GM10248 (cell line): ENCODE results near the gene MAGEB1.

Experiments used
- CTCF ChIA-PET: fragments of 300-600 bp; sonication (Branson Sonifier 250); formaldehyde crosslinking; extraction: SDS; loops from one replicate; lab custom pipeline; 2021; ENCODE audit warnings: antibody characterized with exemption; lab: Yijun Ruan, JAX
- POLR2A ChIA-PET: fragments of 350-650 bp; sonication (Branson Sonifier 250); formaldehyde crosslinking; extraction: SDS; loops from one replicate; lab custom pipeline; 2020; ENCODE audit warnings: antibody characterized with exemption; lab: Yijun Ruan, JAX
- DNase-seq: peaks from one replicate; pipeline ENCODE4 v3.0.0; 2012; ENCODE audit errors: extremely low spot score
- CTCF ChIP-seq: IDR thresholded peaks from 2 replicates; pipeline ENCODE4 v1.5.1; 2012; ENCODE audit warnings: mild to moderate bottlenecking, low read depth; ENCODE audit errors: extremely low read depth, missing control alignments, control extremely low read depth

MAGEB1 gene

GRCh38 chrX:30280428-30280827 lies 33.5 kb downstream of the MAGEB1 start:
- no peak for DNase-seq
- ChIA-PET CTCF (interaction anchor here (1.1 kb wide), 1 partner anchor 15 kb away, joined by 3 read pairs; no protein-coding TSS in a partner anchor), POLR2A (no interaction called here)
- no peak for TF ChIP-seq CTCF

- ChIA-PET CTCF (no interaction called here), POLR2A (no interaction called here)
- TF ChIP-seq CTCF: no peak
- no peak for DNase-seq
Observed at GRCh38 chrX:30282527-30282926, 35.6 kb downstream of the MAGEB1 start.

DNA sequence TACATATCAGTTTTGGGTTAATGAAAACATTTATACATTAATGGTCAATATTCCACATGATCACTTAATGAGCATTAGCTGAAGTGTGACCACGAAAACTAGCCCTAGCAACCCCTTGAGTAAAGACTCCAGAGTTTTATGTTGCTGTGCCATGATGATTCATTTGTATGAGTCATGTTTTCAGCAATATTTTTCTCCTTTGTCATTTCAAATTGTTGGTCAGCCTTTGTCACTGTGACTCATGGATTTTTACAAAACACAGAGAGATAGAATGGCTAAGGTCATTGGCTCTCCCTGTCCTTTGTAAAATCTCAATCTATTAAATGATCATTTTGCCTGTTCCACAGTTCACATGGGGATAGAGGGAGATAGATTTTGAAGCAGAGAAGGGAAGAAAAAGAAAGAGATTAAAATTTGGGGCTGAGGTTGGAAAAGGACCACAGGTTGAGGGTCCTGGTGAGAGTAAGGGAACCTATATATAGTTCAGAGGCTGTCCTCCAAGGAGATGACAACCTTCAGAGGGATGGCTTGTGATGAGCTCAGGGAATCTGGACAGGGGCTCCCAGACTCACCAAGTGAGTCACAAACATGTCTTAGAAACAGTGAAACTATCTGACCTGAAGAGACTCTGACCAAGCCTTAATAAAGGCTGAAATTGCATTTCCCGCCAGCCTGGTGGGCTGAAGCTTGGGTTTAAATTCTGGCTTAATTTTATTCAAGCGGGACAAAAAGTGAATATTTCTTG lies 36.7 kb downstream of the MAGEB1 start:
- ChIA-PET POLR2A (no interaction called here), CTCF (no interaction called here)
- DNase-seq: no peak
- TF ChIP-seq CTCF: no peak

- no peak for TF ChIP-seq CTCF
- ChIA-PET CTCF (interaction anchor here (1.5 kb wide), 1 partner anchor 197 kb away, joined by 3 read pairs; no protein-coding TSS in a partner anchor), POLR2A (no interaction called here)
- no peak for DNase-seq
Observed at GRCh38 chrX:30296408-30297254, 49.7 kb downstream of the MAGEB1 start.

DNA sequence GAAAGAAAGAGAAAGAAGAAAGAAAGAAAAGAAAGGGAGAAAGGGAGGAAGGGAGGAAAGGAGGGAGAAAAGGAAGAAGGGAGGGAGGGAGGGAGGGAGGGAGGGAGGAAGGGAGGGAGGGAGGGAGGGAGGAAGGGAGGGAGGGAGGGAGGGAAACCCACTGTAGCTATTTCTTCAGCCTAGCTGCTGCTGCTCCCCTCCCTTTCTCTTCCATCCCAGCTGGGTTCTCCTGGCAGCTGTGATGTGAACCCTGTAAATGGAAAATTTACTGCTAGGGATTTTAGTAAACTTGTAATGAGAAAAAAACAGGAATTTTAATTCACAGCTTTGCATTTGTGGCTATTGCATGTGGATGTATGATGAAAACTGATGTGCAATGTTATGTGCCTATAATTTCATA lies 54.3 kb downstream of the MAGEB1 start:
- no peak for TF ChIP-seq CTCF
- ChIA-PET CTCF (no interaction called here), POLR2A (no interaction called here)
- DNase-seq: no peak
